Breast epithelium (tissue), 3 donors: ENCODE measurements around the gene MBOAT2.

ENCODE experiments used
- POLR2AphosphoS5 ChIP-seq, 3 donors: sonication (generic); formaldehyde crosslinking; IDR thresholded peaks; one replicate each; pipeline ENCODE4 v1.6.1; 2017; ENCODE audit warnings: antibody characterized with exemption in 3 of 3
- TF ChIP-seq, protein P1 (sequence below), 3 donors: fragments of 450-650 bp; IDR thresholded peaks; one replicate each; pipeline ENCODE4 v1.5.1; 2016 to 2017; ENCODE audit warnings: antibody characterized with exemption in 3 of 3, mild to moderate bottlenecking in 3 of 3, moderate library complexity in 3 of 3

DNA sequence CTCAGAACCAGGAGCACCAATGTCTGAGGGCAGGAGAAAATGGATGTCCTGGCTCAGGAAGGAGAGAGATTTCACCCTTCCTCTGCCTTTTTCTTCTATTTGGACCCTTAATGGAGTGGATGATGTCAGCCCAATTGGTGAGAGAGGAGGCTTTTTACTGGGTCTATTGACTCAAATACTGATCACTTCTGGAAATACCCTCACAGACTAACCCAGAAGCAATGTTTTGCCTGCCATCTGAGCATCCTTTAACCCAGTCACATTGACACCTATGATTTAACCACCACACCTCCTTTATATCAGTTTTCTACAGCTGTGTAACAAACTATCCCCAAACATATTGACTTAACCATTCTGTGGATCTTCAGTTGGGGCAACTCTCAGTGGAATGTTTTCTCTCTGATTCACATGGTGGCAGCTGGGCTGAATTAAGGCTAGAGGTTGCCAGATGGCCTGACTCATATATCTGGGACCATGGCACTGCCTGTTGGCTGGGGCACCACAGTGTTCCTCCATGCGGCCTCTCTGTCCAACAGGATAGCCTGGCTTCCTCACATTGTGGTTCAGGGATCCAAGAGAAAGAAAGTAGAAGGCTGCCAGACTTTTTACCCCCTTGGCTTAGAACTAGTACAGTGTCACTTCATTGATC, 18.2 kb upstream of the MBOAT2 start:
- TF ChIP-seq, protein P1, sequence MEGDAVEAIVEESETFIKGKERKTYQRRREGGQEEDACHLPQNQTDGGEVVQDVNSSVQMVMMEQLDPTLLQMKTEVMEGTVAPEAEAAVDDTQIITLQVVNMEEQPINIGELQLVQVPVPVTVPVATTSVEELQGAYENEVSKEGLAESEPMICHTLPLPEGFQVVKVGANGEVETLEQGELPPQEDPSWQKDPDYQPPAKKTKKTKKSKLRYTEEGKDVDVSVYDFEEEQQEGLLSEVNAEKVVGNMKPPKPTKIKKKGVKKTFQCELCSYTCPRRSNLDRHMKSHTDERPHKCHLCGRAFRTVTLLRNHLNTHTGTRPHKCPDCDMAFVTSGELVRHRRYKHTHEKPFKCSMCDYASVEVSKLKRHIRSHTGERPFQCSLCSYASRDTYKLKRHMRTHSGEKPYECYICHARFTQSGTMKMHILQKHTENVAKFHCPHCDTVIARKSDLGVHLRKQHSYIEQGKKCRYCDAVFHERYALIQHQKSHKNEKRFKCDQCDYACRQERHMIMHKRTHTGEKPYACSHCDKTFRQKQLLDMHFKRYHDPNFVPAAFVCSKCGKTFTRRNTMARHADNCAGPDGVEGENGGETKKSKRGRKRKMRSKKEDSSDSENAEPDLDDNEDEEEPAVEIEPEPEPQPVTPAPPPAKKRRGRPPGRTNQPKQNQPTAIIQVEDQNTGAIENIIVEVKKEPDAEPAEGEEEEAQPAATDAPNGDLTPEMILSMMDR (IDR thresholded peaks at IDR 0.05), result no peak
- TF ChIP-seq POLR2AphosphoS5 (IDR thresholded peaks at IDR 0.05), result no peak
